ENCODE measurements around the gene N4BP2L2.

GRCh38 chr13:32525766-32526165 lies 12.8 kb downstream of the N4BP2L2 start:
- TF ChIP-seq MYC (IDR thresholded peaks at IDR 0.05; ENCODE audit: low read depth, low read length) = no peak
- no peak for TF ChIP-seq MYC (CRISPR knock-in tag; IDR thresholded peaks at IDR 0.05; ENCODE audit: borderline replicate concordance, low read depth)
- no peak for TF ChIP-seq CEBPB (tag; IDR thresholded peaks at IDR 0.05)
- no peak for TF ChIP-seq ZNF431 (CRISPR knock-in tag; IDR thresholded peaks at IDR 0.05)
